SK-N-MC (cell line): Measurements from ENCODE around the gene PIGR.

Source experiments
- DNase-seq: peaks from one replicate; pipeline ENCODE4 v3.0.0-alpha.2; 2011; ENCODE audit warnings: low read depth, low spot score
- H3K27ac ChIP-seq: fragments of 200-600 bp; sonication (generic); 2 replicates; pipeline ENCODE4 v1.5.1; 2016; ENCODE audit warnings: mixed run types
- H3K36me3 ChIP-seq: fragments of 200-600 bp; sonication (generic); 2 replicates; pipeline ENCODE4 v1.6.1; 2017; ENCODE audit warnings: antibody characterized with exemption, low read length, mixed read lengths; ENCODE audit not compliant: insufficient read depth
- H3K4me3 ChIP-seq: fragments of 200-600 bp; sonication (generic); 2 replicates; pipeline ENCODE4 v1.5.1; 2016
- H3K9ac ChIP-seq: fragments of 200-600 bp; sonication (generic); 2 replicates; pipeline ENCODE4 v1.8.0; 2017; ENCODE audit warnings: mixed run types, mixed read lengths; ENCODE audit not compliant: insufficient read length
- H3K9me3 ChIP-seq: fragments of 200-600 bp; sonication (generic); 2 replicates; pipeline ENCODE4 v1.6.1; 2017; ENCODE audit warnings: low read depth, mild to moderate bottlenecking, antibody characterized with exemption, low read length, moderate library complexity, mixed read lengths
- EZH2 ChIP-seq: fragments of 200-600 bp; sonication (generic); IDR thresholded peaks from one replicate; pipeline ENCODE4 v1.6.1; 2017; ENCODE audit warnings: antibody characterized with exemption
- FOXP2 ChIP-seq: optimal IDR thresholded peaks from 2 replicates; pipeline ENCODE3; 2011; ENCODE audit warnings: mild to moderate bottlenecking, moderate library complexity; ENCODE audit not compliant: insufficient read depth; ENCODE audit errors: extremely low read length, control extremely low read depth
- POLR2AphosphoS5 ChIP-seq: IDR thresholded peaks from 2 replicates; pipeline ENCODE4 v1.6.1; 2012; ENCODE audit warnings: mild to moderate bottlenecking, low read depth, low read length, borderline replicate concordance

The PIGR gene

GRCh38 chr1:206902702-206903101, 43.6 kb downstream of the PIGR start:
- TF ChIP-seq EZH2 (no peak), POLR2AphosphoS5 (no peak), FOXP2 (no peak)
- H3K4me3 ChIP-seq, result no peak overlapping the region
- H3K9me3 ChIP-seq, result no peaks in the 10 kb centered on the region
- no peak overlapping the region for H3K9ac ChIP-seq
- no peak for DNase-seq
- H3K27ac ChIP-seq, result no peak overlapping the region
- H3K36me3 ChIP-seq, result no peaks in the 10 kb centered on the region

GRCh38 chr1:206901944-206902343, 44.3 kb downstream of the PIGR start:
- no peak for TF ChIP-seq EZH2
- TF ChIP-seq FOXP2, result no peak
- no peak for TF ChIP-seq POLR2AphosphoS5
- H3K9me3 ChIP-seq, result no peaks in the 10 kb centered on the region
- no peak overlapping the region for H3K9ac ChIP-seq
- H3K4me3 ChIP-seq, result no peak overlapping the region
- H3K27ac ChIP-seq, result no peak overlapping the region
- DNase-seq, result no peak
- H3K36me3 ChIP-seq, result no peaks in the 10 kb centered on the region

GRCh38 chr1:206900149-206900548, 46.1 kb downstream of the PIGR start:
- TF ChIP-seq POLR2AphosphoS5, result no peak
- no peak overlapping the region for H3K9ac ChIP-seq

GRCh38 chr1:206899717-206900116, 46.5 kb downstream of the PIGR start:
- DNase-seq, result no peak

More at GRCh38 chr1:206900149-206900548, 46.1 kb downstream of the PIGR start:
- no peak overlapping the region for H3K4me3 ChIP-seq
- DNase-seq, result no peak
- no peaks in the 10 kb centered on the region for H3K9me3 ChIP-seq
- no peaks in the 10 kb centered on the region for H3K36me3 ChIP-seq
- H3K27ac ChIP-seq, result no peak overlapping the region

GRCh38 chr1:206898915-206899431, 47.3 kb downstream of the PIGR start:
- TF ChIP-seq FOXP2 (no peak), POLR2AphosphoS5 (no peak), EZH2 (no peak)
- H3K9me3 ChIP-seq, result no peaks in the 10 kb centered on the region
- H3K27ac ChIP-seq, result no peak overlapping the region
- no peak overlapping the region for H3K4me3 ChIP-seq
- DNase-seq, result no peak
- no peaks in the 10 kb centered on the region for H3K36me3 ChIP-seq
- no peak overlapping the region for H3K9ac ChIP-seq

More at GRCh38 chr1:206899717-206900116, 46.5 kb downstream of the PIGR start:
- Histone ChIP-seq H3K9ac (no peak overlapping the region), H3K4me3 (no peak overlapping the region), H3K36me3 (no peaks in the 10 kb centered on the region), H3K27ac (no peak overlapping the region), H3K9me3 (no peaks in the 10 kb centered on the region)
- TF ChIP-seq POLR2AphosphoS5, result no peak
- no peak for TF ChIP-seq EZH2
- no peak for TF ChIP-seq FOXP2

GRCh38 chr1:206898089-206898914, 48.0 kb downstream of the PIGR start:
- Histone ChIP-seq H3K4me3 (no peak overlapping the region), H3K9me3 (no peaks in the 10 kb centered on the region), H3K27ac (no peak overlapping the region), H3K9ac (no peak overlapping the region), H3K36me3 (no peaks in the 10 kb centered on the region)
- TF ChIP-seq EZH2 (no peak), FOXP2 (no peak)
- no peak for DNase-seq

- H3K4me3 ChIP-seq, result no peak within 1 kb of the TSS
- no peaks in the 10 kb centered on the region for H3K9me3 ChIP-seq
- no peak for DNase-seq
- no peak within 1 kb of the TSS for H3K27ac ChIP-seq
- no peak for TF ChIP-seq POLR2AphosphoS5
- no peak for TF ChIP-seq FOXP2
- TF ChIP-seq EZH2, result no peak
- no peak within 1 kb of the TSS for H3K9ac ChIP-seq
- H3K36me3 ChIP-seq, result no peaks in the 10 kb centered on the region
Measured at GRCh38 chr1:206897175-206897574, 49.1 kb downstream of the PIGR start, which contains the start of gene IL24. TSS of gene IL24 (plus strand) at chr1:206897443. CDS start at chr1:206897833, 390 bp downstream.

- no peak overlapping the region for H3K27ac ChIP-seq
- H3K9me3 ChIP-seq, result no peaks in the 10 kb centered on the region
- H3K4me3 ChIP-seq, result no peak overlapping the region
- H3K36me3 ChIP-seq, result no peaks in the 10 kb centered on the region
- TF ChIP-seq POLR2AphosphoS5 (no peak), FOXP2 (no peak), EZH2 (no peak)
- DNase-seq, result no peak
- no peak overlapping the region for H3K9ac ChIP-seq
Measured at GRCh38 chr1:206896261-206896660, 50.0 kb downstream of the PIGR start.
